Activated T-cell treated with anti-CD3 and anti-CD28 coated beads for 24 hours (primary cell): Measurements from ENCODE around the gene DNA2.
"Not testable (repeated sequence)": the region's sequence is repeated elsewhere in the genome, so short reads cannot be mapped to it uniquely, and the experiment has no call there.

Source experiments
- DNase-seq: peaks from one replicate; pipeline ENCODE4 v3.0.0-alpha.2; 2020; ENCODE audit warnings: low read depth

Gene DNA2, protein sequence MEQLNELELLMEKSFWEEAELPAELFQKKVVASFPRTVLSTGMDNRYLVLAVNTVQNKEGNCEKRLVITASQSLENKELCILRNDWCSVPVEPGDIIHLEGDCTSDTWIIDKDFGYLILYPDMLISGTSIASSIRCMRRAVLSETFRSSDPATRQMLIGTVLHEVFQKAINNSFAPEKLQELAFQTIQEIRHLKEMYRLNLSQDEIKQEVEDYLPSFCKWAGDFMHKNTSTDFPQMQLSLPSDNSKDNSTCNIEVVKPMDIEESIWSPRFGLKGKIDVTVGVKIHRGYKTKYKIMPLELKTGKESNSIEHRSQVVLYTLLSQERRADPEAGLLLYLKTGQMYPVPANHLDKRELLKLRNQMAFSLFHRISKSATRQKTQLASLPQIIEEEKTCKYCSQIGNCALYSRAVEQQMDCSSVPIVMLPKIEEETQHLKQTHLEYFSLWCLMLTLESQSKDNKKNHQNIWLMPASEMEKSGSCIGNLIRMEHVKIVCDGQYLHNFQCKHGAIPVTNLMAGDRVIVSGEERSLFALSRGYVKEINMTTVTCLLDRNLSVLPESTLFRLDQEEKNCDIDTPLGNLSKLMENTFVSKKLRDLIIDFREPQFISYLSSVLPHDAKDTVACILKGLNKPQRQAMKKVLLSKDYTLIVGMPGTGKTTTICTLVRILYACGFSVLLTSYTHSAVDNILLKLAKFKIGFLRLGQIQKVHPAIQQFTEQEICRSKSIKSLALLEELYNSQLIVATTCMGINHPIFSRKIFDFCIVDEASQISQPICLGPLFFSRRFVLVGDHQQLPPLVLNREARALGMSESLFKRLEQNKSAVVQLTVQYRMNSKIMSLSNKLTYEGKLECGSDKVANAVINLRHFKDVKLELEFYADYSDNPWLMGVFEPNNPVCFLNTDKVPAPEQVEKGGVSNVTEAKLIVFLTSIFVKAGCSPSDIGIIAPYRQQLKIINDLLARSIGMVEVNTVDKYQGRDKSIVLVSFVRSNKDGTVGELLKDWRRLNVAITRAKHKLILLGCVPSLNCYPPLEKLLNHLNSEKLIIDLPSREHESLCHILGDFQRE

DNA sequence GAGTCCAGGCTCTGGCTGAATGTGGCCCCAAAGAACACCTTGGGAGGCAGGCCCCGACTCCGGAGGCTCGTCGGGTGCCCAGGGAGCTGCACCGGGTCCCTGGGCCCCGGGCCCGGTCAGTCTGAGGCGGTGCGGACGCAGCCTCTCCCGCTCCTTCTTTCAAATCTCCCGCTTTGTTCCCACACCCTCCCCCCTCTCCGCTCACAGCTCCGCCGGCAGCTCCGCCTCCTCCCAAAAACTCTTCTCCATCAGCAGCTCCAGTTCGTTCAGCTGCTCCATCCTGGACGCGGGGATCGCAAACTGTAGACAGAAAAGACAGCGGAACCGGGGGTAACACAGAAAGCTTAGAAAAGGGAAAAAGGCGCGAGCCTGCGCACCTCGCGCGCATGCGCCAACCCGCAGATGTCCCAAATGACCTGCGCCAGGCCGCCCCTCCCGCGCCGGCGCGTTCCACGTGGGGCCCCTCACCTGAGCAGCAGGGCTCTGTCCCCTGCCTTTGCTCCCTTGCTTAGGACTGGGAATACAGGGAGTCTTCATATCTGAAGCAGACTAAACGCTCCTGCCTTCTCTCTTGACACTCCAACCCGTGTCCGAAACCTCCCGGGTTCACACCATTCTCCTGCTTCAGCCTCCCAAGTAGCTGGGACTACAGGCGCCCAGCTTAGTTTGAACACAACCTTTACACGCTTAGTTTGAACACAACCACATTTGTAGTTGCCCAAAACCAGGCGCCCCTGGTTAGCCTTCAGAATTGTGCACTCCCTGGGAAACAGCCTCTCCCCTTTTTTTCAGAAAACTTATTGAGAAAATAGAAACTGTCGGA, at the start of gene DNA2:
Gene DNA2 (minus strand): TSS at position 388 of the 823 bp plus-strand sequence. CDS start 109 bp downstream, at position 279.
- DNase-seq: peak; percentile 76

DNA sequence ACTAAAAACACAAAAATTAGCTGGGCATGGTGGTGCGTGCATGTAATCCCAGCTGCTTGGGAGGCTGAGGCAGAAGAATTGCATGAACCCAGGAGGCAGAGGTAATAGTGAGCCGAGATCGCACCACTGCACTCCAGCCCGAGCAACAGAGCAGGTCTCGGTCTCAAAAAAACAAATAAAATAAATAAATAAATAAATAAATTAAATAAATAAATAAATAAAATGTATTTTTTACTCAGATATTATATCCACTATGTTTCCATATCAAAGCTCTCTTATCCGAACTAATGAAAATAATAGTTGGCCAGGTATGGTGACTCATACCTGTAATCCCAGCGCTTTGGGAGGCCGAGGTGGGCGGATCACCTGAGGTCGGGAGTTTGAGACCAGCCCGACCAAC, 46.8 kb upstream of the DNA2 start:
- not testable (repeated sequence) for DNase-seq

DNA sequence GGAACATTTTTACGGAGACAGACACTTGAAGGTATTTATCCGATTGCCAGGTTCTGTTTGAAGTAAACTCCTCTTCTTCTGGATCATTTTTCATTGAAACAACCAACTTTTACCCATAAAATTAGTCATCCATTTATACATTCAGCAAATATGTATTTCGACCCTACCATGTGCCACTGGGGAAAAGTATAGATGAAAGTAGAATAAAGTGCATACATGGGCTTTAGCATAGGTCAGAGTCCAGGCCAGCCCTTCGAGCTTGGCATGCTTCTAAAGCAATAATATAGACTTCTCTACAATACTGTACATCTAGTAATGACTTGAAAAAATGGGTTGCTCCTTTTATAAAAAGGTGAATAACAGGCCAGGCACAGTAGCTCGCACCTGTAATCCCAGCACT, 45.4 kb upstream of the DNA2 start:
- no peak for DNase-seq

DNA sequence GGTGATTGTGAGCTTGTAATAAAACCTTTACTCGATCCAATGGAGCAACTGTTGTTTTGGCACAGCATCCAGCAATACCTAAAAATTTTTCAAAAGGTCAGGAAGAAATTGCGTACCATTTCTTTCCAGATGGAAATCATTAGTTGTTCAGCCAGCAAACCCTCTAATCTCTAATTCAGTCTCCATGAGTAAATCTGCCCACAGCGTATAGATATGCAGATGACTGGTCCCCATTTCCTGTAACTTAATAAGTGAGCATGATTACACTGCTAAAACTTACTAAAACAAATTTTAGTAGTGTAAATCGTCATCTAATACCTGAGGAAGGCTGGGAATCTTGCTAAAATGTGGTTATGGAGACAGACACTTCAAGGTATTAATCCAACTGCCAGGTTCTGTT, 45.0 kb upstream of the DNA2 start:
- no peak for DNase-seq

DNA sequence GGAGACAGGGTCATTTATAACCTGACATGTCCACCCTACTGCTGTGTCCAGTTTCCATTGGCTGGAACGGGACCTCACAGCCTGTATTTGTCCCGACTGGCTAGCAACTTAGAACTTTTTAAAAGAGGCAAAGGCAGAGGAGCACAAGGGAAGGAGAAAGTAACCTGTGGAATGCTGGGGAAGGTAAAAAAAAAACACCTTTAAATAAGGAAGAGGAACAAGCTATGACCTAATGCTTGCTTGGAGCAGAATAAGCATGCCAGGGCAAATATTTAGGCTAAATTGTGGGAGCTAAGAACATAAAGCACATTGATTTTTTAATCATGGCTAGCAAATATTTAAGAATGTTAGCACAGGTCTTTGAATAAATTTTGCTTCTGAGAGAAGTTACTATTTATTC, 44.4 kb upstream of the DNA2 start:
- not testable (repeated sequence) for DNase-seq

DNA sequence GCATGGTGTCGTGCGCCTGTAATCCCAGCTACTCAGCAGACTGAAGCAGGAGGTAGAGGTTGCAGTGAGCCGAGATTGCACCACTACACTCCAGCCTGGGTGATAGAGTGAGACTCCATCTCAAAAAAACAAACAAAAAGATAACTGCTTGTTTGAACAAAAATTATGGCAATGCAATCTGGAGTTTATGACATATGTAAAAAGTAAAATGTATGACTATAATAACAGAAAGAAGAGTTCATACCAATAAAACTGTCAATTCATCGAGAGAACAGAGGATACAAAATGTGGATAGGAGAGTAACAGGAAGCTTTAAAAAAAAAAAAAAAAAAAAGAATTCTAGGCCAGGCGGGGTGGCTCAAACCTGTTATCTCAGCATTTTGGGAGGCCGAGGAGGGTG, 36.3 kb upstream of the DNA2 start:
- DNase-seq: no peak

DNA sequence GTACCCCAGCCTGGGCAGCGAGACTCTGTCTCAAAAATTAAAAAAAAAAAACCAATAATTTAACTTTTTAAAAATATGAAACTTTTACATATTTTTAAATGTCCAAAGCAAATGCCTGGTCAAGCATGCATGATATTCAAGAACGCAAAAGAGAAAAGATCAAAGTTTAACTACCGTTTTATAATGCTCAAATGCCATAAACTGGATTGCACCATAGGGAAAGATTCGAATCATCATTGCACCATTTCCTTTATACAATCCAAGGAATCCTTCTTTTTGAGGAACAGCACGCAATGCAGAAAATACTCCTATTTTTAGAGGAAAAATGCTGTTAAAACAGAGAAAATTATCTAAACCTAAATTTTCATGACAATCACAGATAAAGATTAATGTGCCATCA, 34.6 kb upstream of the DNA2 start:
- no peak for DNase-seq

DNA sequence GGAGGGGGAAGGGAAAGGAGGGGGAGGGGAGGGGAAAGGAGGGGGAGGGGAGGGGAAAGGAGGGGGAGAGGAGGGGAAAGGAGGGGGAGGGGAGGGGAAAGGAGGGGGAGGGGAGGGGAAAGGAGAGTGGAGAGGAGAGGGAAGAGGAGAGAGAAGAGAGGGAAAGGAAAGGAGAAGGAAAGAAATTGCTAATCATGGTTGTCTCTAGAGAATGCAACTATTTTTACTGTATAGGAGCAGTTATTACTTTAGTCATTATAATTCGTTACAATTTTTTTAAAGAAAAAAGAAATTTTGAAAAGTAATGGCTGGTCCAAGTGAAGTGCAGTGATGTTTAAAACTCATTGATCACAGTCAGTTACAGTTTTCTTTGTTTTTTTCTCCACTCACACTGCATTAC, 31.1 kb upstream of the DNA2 start:
- DNase-seq: no peak

DNA sequence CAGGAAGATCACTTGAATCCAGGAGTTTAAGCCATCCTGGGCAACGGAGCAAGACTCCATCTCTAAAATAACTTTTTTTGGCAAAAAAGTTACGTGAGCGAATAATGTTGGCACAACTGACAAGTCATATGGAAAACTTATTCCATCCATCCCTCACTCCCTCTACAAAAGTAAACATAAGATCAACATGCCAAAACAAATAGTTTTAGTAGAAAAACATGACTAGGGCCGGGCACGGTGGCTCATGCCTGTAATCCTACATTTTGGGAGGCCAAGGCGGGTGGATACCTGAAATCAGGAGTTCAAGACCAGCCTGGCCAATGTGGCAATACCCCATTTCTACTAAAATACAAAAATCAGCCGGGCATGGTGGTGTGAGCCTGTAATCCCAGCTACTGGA, 29.9 kb upstream of the DNA2 start:
- DNase-seq: no peak

DNA sequence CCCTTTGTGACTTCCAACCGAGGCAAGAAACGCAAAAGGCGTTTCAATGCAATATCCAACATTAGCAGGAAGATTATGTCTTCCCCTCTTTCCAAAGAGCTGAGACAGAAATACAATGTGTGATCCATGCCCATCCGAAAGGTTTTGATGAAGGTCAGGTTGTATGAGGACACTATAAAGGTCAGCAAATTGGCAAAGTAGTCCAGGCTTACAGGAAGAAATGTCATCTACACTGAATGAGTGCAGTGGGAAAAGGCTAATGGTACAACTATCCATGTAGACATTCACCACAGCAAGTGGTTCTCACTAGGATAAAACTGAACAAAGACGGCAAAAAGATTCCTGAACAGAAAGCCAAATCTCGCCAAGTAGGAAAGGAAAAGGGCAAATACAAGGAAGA, 27.8 kb upstream of the DNA2 start:
- DNase-seq: no peak

DNA sequence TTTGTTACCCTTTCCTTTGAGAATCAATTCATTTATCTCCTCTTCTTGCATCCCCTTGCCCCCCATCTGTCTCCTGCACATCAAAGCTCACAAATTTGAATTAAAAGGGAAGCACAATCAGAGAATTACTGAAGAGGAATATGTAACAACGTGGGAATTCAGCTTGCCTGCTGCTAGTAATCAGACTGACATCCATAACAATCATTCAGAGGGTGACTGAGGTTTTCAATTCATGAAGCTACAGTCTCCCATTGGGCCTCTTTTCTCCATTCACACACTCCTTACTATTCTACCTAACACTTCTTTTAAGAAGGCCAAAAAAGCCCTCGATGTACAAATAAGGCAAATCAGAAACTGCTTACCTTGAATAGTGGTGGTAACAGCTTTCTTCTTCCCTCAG, 24.3 kb upstream of the DNA2 start:
- DNase-seq: no peak

DNA sequence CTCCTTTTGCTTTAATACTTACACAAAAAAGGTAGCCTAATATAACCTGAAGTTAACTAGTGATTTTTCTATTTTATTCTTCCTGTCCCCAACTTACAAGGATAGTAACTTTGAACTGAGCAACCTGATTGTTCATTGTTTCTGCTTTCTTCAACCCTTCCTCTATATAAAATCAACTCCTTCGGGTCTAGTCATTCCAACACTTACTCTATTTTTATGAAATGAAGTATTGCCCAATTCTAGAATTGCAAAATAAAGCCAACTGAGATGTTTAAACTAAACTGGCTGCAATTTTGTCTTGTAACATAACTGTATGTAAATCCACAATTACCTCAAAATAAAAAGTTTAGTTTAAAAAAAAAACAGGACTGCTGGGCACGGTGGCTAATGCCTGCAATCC, 20.3 kb upstream of the DNA2 start:
- DNase-seq: no peak

DNA sequence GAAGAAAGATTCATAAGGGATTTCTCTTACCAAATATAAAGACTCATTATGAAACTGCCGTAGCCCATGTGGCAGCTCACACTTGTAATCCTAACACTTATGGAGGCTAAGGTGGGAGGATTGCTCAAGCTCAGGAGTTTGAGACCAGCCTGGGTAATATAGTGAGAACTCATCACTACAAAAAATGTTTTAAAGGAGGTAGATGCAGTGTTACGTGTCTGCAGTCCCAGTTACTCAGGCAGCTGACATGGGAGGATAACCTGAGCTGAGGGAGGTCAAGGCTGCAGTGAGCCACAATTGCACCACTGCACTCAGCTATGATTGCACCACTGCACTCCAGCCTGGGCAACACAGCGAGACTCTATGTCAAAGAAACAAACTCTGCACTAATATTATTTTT, 18.1 kb upstream of the DNA2 start:
- no peak for DNase-seq

DNA sequence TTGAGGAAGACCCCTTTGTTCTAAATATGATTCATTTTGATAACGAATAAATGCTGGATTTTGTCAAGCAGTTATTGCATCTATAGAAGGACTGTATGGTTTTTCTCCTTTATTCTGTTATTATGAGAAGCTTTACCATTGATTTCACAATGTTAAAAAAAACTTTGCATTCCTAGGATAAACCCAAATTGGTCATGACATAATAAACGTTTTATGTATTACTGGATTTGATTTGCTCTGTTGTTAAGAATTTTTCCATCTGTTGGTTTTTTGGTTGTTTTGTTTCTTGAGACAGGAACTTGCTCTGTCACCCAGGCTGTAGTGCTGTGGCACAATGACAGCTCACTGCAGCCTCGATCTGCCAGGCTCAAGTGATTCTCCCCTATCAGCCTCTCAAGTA, 2.2 kb upstream of the DNA2 start:
- DNase-seq: no peak

DNA sequence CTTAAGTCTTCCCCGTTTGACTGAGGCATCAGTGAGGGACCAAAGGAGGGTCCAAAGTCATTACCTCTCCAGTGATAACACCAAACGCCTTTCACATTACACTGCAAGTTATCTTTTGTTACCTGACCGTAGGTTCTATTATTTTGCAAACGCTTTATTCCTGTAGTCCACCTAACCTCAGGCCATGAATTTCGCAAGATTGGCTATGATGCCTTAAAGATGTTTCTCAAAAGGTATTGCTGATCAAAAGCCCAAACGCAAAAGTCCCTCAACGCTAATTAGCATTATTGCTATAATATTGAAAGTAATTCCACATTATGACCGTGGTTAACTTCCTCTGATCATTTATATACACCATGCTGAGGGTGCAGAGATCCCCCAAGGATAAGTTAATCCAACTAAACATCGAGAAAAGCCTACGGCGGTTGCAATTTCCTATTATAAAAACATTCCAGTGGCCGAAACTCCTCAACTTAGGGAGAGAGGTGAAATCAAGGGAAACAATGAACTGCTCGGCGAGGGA, 649 bp downstream of the DNA2 start:
- DNase-seq: no peak

DNA sequence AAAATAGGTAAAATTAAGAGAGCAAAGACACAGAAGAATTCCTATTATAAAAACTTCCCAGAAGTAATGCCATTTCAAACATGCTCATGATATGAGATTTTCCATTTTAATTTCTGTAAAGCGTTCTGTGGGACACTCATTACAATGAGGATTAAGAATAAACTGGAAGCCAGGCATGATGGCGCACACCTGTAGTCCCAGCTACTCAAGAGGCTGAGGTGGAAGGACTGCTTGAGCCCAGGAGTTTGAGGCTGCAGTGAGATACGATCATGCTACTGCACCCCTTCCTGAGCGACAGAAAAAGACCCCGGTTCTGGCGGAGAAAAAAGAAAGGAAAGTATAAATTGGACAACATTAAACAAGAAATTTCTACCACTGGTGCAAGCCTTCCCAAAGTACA, 1.5 kb downstream of the DNA2 start:
- DNase-seq: no peak

DNA sequence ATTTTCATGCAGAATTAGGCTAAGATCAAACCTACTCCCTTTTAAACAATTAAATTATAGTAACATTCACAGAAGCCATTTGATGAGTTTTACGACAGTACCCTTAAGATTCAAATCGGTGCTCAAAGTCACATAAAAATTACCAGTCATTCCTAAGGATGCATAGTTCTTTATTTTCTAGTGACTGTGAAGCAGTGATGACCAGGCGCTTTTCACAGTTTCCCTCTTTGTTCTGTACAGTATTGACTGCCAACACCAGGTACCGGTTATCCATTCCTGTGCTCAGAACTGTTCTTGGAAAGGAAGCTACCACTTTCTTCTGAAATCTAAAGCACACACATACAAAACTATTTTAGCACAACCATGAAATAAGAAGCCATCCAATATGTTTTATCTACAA, 1.9 kb downstream of the DNA2 start:
- no peak for DNase-seq

DNA sequence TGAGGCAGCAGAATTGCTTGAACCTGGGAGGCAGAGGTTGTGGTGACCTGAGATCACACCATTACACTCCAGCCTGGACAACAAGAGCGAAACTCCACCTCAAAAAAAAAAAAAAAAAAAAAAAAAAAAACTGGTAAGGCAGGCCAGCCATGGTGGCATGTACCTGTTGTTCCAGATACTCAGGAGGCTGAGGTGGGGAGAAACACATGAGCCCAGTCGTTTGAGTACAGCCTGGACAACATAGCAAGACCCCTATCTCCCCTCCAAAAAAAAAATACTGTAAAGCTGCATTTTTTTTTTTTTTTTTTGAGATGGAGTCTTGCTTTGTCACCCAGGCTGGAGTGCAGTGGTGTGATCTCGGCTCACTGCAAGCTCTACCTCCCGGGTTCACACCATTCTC, 7.0 kb downstream of the DNA2 start:
- not testable (repeated sequence) for DNase-seq

DNA sequence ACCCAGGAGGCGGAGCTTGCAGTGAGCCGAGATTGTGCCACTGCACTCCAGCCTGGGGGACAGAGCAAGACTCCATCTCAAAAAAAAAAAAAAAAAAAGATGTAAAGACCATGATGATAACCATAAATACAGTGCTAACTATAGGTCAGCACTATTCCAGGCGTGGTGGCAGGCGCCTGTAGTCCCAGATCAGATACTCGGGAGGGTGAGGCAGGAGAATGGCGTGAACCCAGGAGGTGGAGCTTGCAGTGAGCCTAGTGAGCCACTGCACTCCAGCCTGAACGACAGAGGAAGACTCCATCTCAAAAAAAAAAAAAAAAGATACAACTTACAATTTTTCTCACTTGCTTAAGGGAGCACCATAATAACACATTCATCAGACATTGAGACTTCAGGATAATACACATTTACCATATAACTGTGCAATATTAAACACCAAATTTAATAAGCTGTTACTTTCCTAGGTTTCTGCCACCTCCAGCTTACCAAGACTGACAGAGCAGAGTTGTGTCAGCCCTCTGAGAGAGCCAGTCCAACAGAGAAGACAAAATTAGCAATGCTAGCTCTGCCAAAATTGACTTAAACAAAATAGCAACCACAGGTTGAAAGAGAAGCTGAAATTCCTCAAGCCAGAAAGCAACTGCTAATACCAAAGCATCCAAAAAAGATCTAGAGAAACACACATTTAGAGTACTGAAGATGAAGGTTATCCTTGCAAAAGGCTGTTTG, 8.2 kb downstream of the DNA2 start:
- no peak for DNase-seq

DNA sequence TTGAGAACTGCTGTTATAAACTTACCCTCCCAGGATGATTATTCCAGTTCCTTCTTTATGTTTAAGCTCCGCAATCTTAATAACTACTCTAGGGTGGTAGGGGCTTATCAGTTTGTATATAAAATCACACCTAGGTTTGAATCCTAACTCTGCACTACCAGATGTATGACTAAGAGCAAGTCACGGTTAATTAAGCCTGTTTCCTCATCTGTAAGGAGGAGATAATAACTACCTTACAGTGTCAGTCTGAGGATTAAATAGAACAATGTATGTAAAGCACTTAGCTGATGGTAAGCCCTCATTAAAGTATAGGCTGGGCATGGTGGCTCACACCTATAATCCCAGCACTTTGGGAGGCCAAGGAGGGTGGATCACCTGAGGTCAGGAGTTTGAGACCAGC, 9.2 kb downstream of the DNA2 start:
- DNase-seq: no peak

DNA sequence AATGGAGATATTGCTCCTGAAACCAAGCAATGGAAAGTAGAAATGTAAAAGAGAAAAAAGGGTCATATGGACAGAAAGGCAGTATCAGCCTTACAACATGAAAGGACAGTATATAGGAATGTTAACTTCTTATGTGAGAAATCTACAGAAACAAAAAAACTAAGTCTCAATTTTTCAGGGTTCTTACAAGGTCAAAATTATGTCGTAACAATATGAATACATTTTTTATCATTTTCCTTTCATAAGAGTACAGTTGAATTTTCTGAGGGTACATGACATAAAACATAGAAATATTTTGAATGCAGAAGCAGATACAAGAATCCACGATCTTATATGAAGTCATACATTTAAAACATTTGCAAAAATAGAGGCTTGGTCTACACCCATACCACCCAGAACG, 10.7 kb downstream of the DNA2 start:
- DNase-seq: no peak
